HepG2 (cell line): ENCODE measurements around the gene ZNF112. TPM values are rescaled to one million over a fixed set of nuclear protein-coding genes. Genes with fewer than 3 reads are reported as not detected.
A peak's percentile ranks its signal among the peaks of the same experiment; 100 is the strongest.

Source experiments
- AHDC1 ChIP-seq: sonication (generic); formaldehyde crosslinking; IDR thresholded peaks from 2 replicates; pipeline ENCODE4 v1.5.1; 2020; ENCODE audit warnings: mild to moderate bottlenecking, missing genetic modification reagents, borderline replicate concordance
- ELF4 ChIP-seq: sonication (generic); formaldehyde crosslinking; IDR thresholded peaks from 2 replicates; pipeline ENCODE4 v1.5.0; 2020; ENCODE audit warnings: missing genetic modification reagents, mild to moderate bottlenecking, moderate library complexity, borderline replicate concordance
- GABPB1 ChIP-seq: IDR thresholded peaks from 2 replicates; pipeline ENCODE4 v1.6.1; 2016; ENCODE audit warnings: mild to moderate bottlenecking, missing genetic modification reagents, moderate library complexity, missing compliant biosample characterization
- HMGXB4 ChIP-seq, 2 experiments: sonication (generic) in 1 of 2; formaldehyde crosslinking in 1 of 2; IDR thresholded peaks; 2 replicates each; pipeline versions ENCODE4 v1.4.0 to v1.6.1; 2018 to 2020; ENCODE audit warnings: missing genetic modification reagents in 2 of 2, borderline replicate concordance in 1 of 2, low read depth in 1 of 2, mild to moderate bottlenecking in 1 of 2, missing biosample characterization in 1 of 2
- IRF9 ChIP-seq: sonication (generic); formaldehyde crosslinking; IDR thresholded peaks from 2 replicates; pipeline ENCODE4 v1.8.0; 2022; ENCODE audit warnings: missing genetic modification reagents, mild to moderate bottlenecking, borderline replicate concordance
- LCORL ChIP-seq, 2 experiments: fragments of 450-650 bp in 1 of 2; sonication (generic) in 1 of 2; formaldehyde crosslinking in 1 of 2; IDR thresholded peaks; 2 replicates each; pipeline versions ENCODE4 v1.5.0 to v1.6.1; 2017 to 2020; ENCODE audit warnings: antibody characterized with exemption in 1 of 2, missing genetic modification reagents in 1 of 2
- MBD4 ChIP-seq: IDR thresholded peaks from 2 replicates; pipeline ENCODE4 v1.6.1; 2012; ENCODE audit warnings: low read length, inconsistent platforms, borderline replicate concordance
- SIN3A ChIP-seq: IDR thresholded peaks from 2 replicates; pipeline ENCODE4 v1.6.1; 2011; ENCODE audit warnings: low read depth, mild to moderate bottlenecking, control low read depth, low read length, borderline replicate concordance
- SYNCRIP ChIP-seq: fragments of 200-400 bp; formaldehyde crosslinking; IDR thresholded peaks from 2 replicates; pipeline ENCODE4 v1.6.1; 2018; ENCODE audit warnings: mild to moderate bottlenecking, low read depth, low read length; ENCODE audit not compliant: insufficient read depth
- THAP7 ChIP-seq: sonication (generic); formaldehyde crosslinking; IDR thresholded peaks from 2 replicates; pipeline ENCODE4 v1.8.1; 2023; ENCODE audit warnings: mild to moderate bottlenecking, missing genetic modification reagents
- ZNF543 ChIP-seq: sonication (generic); formaldehyde crosslinking; IDR thresholded peaks from 2 replicates; pipeline ENCODE4 v1.4.0; 2020; ENCODE audit warnings: mild to moderate bottlenecking, missing genetic modification reagents
- ZNF691 ChIP-seq: sonication (generic); formaldehyde crosslinking; IDR thresholded peaks from 2 replicates; pipeline ENCODE4 v1.4.0; 2020; ENCODE audit warnings: missing genetic modification reagents, low read depth, mild to moderate bottlenecking, borderline replicate concordance
- polyA plus RNA-seq, 8 experiments: library from polyadenylated mRNA; depleted of rRNA in 3 of 8; stranded (reverse) in 7 of 8; unstranded in 1 of 8; fragments of >200 nt; fragmentation: Illumina TruSeq in 4 of 8; extraction: Trizol in 4 of 8; gene quantifications; 2 replicates each; pipeline versions ENCODE4 v1.2.1 to v1.2.3, GENCODE V29; 2011 to 2016; ENCODE audit warnings: low read depth in 4 of 8, missing spikeins in 1 of 8, mixed read lengths in 1 of 8; ENCODE audit not compliant: insufficient read depth in 1 of 8
- total RNA-seq, 5 experiments: library from RNA; depleted of rRNA; stranded (reverse); fragments of >200 nt; fragmentation: Illumina TruSeq; extraction: Trizol; gene quantifications; 2 replicates each; pipeline ENCODE4 v1.2.3, GENCODE V29; 2016; ENCODE audit warnings: low read depth in 1 of 5

The ZNF112 gene
- total and polyA plus RNA-seq, 2 of the 13 experiments (the other 11 are each of a cell fraction or from before 2014, with no cell fraction given) = 1.8 to 3.6 TPM

- TF ChIP-seq LCORL (IDR thresholded peaks at IDR 0.05) (no peak), LCORL (CRISPR knock-in tag; IDR thresholded peaks at IDR 0.05) (peak; percentile 67), MBD4 (no peak), SYNCRIP (no peak), ELF4 (CRISPR knock-in tag) (peak; percentile 56; the same call in 1 of the 2 replicates), THAP7 (no peak), IRF9 (0 out of 2 replicates have a peak, but pooled peaks have one; percentile 33), SIN3A (peak; percentile 50; the same call in 1 of the 2 replicates), HMGXB4 (CRISPR knock-in tag; IDR thresholded peaks at IDR 0.05; ENCODE audit: borderline replicate concordance in 1 of 2, low read depth in 1 of 2) (peak in 1 of 2 experiments; percentile 47; a peak in 2 of 4 replicates), ZNF543 (CRISPR knock-in tag) (no peak), ZNF691 (CRISPR knock-in tag) (no peak), AHDC1 (no peak), GABPB1 (peak; percentile 98)
These were observed at the start of gene ZNF112 (continued) for GRCh38 chr19:44356383-44357111.
